ENCODE data around the gene OPRM1.

DNA sequence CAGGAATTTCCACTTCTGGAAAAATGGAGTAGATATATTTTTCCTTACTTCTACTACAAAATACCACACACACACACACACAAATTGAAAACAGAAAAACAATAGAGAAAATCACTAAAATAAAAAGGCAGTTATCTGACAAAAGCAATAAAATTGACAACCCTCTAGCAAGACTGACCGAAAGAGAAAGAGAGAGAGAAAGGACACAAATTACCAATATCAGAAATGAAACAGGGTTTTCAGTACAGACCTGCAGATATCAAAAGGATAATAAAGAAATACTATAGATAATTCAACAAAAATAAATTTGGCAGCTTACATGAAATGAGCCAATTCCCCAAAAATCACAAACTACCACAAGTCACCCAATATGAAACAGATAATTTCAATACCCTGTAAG, 104.7 kb downstream of the OPRM1 start:
- TF ChIP-seq CTCF (IDR thresholded peaks at IDR 0.05) (no peak), POLR2A (IDR thresholded peaks at IDR 0.05) (no peak)

All from body of pancreas (tissue), 4 donors.